ENCODE measurements around the gene NINJ1. TPM values are rescaled to one million over a fixed set of nuclear protein-coding genes. Genes with fewer than 3 reads are reported as not detected.
A peak's percentile ranks its signal among the peaks of the same experiment; 100 is the strongest.

Gene NINJ1
- total and polyA plus RNA-seq, 2 experiments from 2014 or later = 34.6 to 51.7 TPM

GRCh38 chr9:93076792-93077128 lies 57.3 kb downstream of the NINJ1 start:
- DNase-seq (ENCODE audit: low read depth in 1 of 2, low spot score in 1 of 2) = no peak
- H3K4me3 ChIP-seq = no peak overlapping the region
- no peaks in the 10 kb centered on the region for H3K27me3 ChIP-seq
- H3K4me1 ChIP-seq (ENCODE audit: low read depth) = no peaks in the 10 kb centered on the region
- no peaks in the 10 kb centered on the region for H3K36me3 ChIP-seq
- H3K9me3 ChIP-seq (ENCODE audit: low read depth) = no peaks in the 10 kb centered on the region
- no peak for TF ChIP-seq CTCF (IDR thresholded peaks at IDR 0.05; ENCODE audit: low read depth, low read length)
- no peak overlapping the region for H3K27ac ChIP-seq

- H3K36me3 ChIP-seq = no peaks in the 10 kb centered on the region
- no peak overlapping the region for H3K27ac ChIP-seq
- DNase-seq (ENCODE audit: low read depth in 1 of 2, low spot score in 1 of 2) = no peak
- TF ChIP-seq CTCF (IDR thresholded peaks at IDR 0.05; ENCODE audit: low read depth, low read length) = no peak
- H3K9me3 ChIP-seq (ENCODE audit: low read depth) = no peaks in the 10 kb centered on the region
- no peak overlapping the region for H3K4me3 ChIP-seq
- no peaks in the 10 kb centered on the region for H3K27me3 ChIP-seq
- no peaks in the 10 kb centered on the region for H3K4me1 ChIP-seq (ENCODE audit: low read depth)
Observed at GRCh38 chr9:93076101-93076791, 57.8 kb downstream of the NINJ1 start.

GRCh38 chr9:93072383-93072795 lies 61.7 kb downstream of the NINJ1 start:
- no peak for TF ChIP-seq CTCF (IDR thresholded peaks at IDR 0.05; ENCODE audit: low read depth, low read length)

More at GRCh38 chr9:93072383-93072795, 61.7 kb downstream of the NINJ1 start:
- Histone ChIP-seq H3K9me3 (ENCODE audit: low read depth) (no peaks in the 10 kb centered on the region), H3K27ac (no peak overlapping the region), H3K4me1 (ENCODE audit: low read depth) (no peaks in the 10 kb centered on the region), H3K36me3 (no peaks in the 10 kb centered on the region), H3K4me3 (no peak overlapping the region), H3K27me3 (no peaks in the 10 kb centered on the region)
- peak in 1 of 2 donors; percentile 71 for DNase-seq (ENCODE audit: low read depth in 1 of 2, low spot score in 1 of 2)

Other genes starting within 250 kb of the NINJ1 start
- gene FGD3, start 186.7 kb downstream of the NINJ1 start, total RNA-seq = 0.18 and 1.3 TPM in 2 replicates
- 0.36 TPM in 1 of 2 replicates, not detected in the other for gene FGD3, start 186.7 kb downstream of the NINJ1 start, polyA plus RNA-seq
- gene SUSD3, start 75.5 kb downstream of the NINJ1 start, total RNA-seq = not detected in 2 replicates
- not detected in 2 replicates for gene SUSD3, start 75.5 kb downstream of the NINJ1 start, polyA plus RNA-seq
- gene CARD19, start 38.0 kb downstream of the NINJ1 start, total RNA-seq = 46.3 and 47.3 TPM in 2 replicates
- 37.5 and 66.8 TPM in 2 replicates for gene CARD19, start 38.0 kb downstream of the NINJ1 start, polyA plus RNA-seq
- 31.6 and 92.2 TPM in 2 replicates for gene WNK2, start 49.9 kb upstream of the NINJ1 start, total RNA-seq
- 34.5 and 88.3 TPM in 2 replicates for gene WNK2, start 49.9 kb upstream of the NINJ1 start, polyA plus RNA-seq